ENCODE results near the gene DIP2C. TPM values are rescaled to one million over a fixed set of nuclear protein-coding genes. Genes with fewer than 3 reads are reported as not detected.
"Not testable (repeated sequence)": the region's sequence is repeated elsewhere in the genome, so short reads cannot be mapped to it uniquely, and the experiment has no call there.

Gene DIP2C
- total RNA-seq, 6 experiments from 2014 or later = 23.2 to 28.9 (median 26.3) TPM

- Mint-ChIP-seq H3K9me3 (no peaks in the 10 kb centered on the region), H3K4me1 (ENCODE audit: low read depth) (no peaks in the 10 kb centered on the region; the same call in 1 of the 2 replicates), H3K27me3 (ENCODE audit: insufficient read depth) (peaks cover 6% of the 10 kb centered on the region; the same call in 1 of the 2 replicates), H3K4me3 (0 out of 2 replicates have a peak overlapping the region, but pooled peaks have one; percentile 87), H3K36me3 (ENCODE audit: low read depth) (peaks cover 9% of the 10 kb centered on the region; the same call in 1 of the 2 replicates), H3K27ac (peak overlapping the region; percentile 95)
- no peak for DNase-seq
- no peak for TF ChIP-seq CTCF (IDR thresholded peaks at IDR 0.05)
These were observed 37.8 kb downstream of the DIP2C start for GRCh38 chr10:651692-652091.

GRCh38 chr10:650886-651615 lies 38.4 kb downstream of the DIP2C start:
- no peaks in the 10 kb centered on the region for H3K9me3 Mint-ChIP-seq
- TF ChIP-seq CTCF (IDR thresholded peaks at IDR 0.05) = no peak
- peak; percentile 68 for DNase-seq
- H3K27ac Mint-ChIP-seq = peak overlapping the region; percentile 95
- peak overlapping the region; percentile 87; the same call in 1 of the 2 replicates for H3K4me3 Mint-ChIP-seq
- H3K4me1 Mint-ChIP-seq (ENCODE audit: low read depth) = no peaks in the 10 kb centered on the region; the same call in 1 of the 2 replicates
- peaks cover 6% of the 10 kb centered on the region; the same call in 1 of the 2 replicates for H3K27me3 Mint-ChIP-seq (ENCODE audit: insufficient read depth)
- H3K36me3 Mint-ChIP-seq (ENCODE audit: low read depth) = peaks cover 9% of the 10 kb centered on the region; the same call in 1 of the 2 replicates

- DNase-seq = no peak
- no peak for TF ChIP-seq CTCF (IDR thresholded peaks at IDR 0.05)
- no peaks in the 10 kb centered on the region; the same call in 1 of the 2 replicates for H3K4me1 Mint-ChIP-seq (ENCODE audit: low read depth)
- H3K9me3 Mint-ChIP-seq = peaks cover under 1% of the 10 kb centered on the region; the same call in 1 of the 2 replicates
- H3K4me3 Mint-ChIP-seq = peak overlapping the region; percentile 87; the same call in 1 of the 2 replicates
- H3K27ac Mint-ChIP-seq = peak overlapping the region; percentile 95
- peaks cover 6% of the 10 kb centered on the region; the same call in 1 of the 2 replicates for H3K27me3 Mint-ChIP-seq (ENCODE audit: insufficient read depth)
- peaks cover 14% of the 10 kb centered on the region for H3K36me3 Mint-ChIP-seq (ENCODE audit: low read depth)
These were observed 39.0 kb downstream of the DIP2C start for GRCh38 chr10:650441-650851.

GRCh38 chr10:649798-650440 lies 39.5 kb downstream of the DIP2C start:
- no peak for TF ChIP-seq CTCF (IDR thresholded peaks at IDR 0.05)
- H3K27me3 Mint-ChIP-seq (ENCODE audit: insufficient read depth) = peaks cover 6% of the 10 kb centered on the region; the same call in 1 of the 2 replicates
- no peak for DNase-seq
- H3K27ac Mint-ChIP-seq = peak overlapping the region; percentile 95
- H3K9me3 Mint-ChIP-seq = peaks cover 5% of the 10 kb centered on the region; the same call in 1 of the 2 replicates
- H3K4me1 Mint-ChIP-seq (ENCODE audit: low read depth) = no peaks in the 10 kb centered on the region; the same call in 1 of the 2 replicates
- peaks cover 19% of the 10 kb centered on the region for H3K36me3 Mint-ChIP-seq (ENCODE audit: low read depth)
- H3K4me3 Mint-ChIP-seq = peak overlapping the region; percentile 87; the same call in 1 of the 2 replicates

- no peak for TF ChIP-seq CTCF (IDR thresholded peaks at IDR 0.05)
These were observed 40.0 kb downstream of the DIP2C start for GRCh38 chr10:649445-649797.

GRCh38 chr10:647019-647418 lies 42.4 kb downstream of the DIP2C start:
- not testable (repeated sequence) for H3K4me1 Mint-ChIP-seq (ENCODE audit: low read depth); H3K4me3 Mint-ChIP-seq; H3K27ac Mint-ChIP-seq; H3K27me3 Mint-ChIP-seq (ENCODE audit: insufficient read depth); DNase-seq
- Mint-ChIP-seq H3K9me3 (peaks cover 13% of the 10 kb centered on the region), H3K36me3 (ENCODE audit: low read depth) (peaks cover 22% of the 10 kb centered on the region)

More at GRCh38 chr10:649445-649797, 40.0 kb downstream of the DIP2C start:
- Mint-ChIP-seq H3K4me1 (ENCODE audit: low read depth) (no peaks in the 10 kb centered on the region; the same call in 1 of the 2 replicates), H3K9me3 (peaks cover 10% of the 10 kb centered on the region), H3K36me3 (ENCODE audit: low read depth) (peaks cover 24% of the 10 kb centered on the region), H3K27ac (peak overlapping the region; percentile 95), H3K27me3 (ENCODE audit: insufficient read depth) (peaks cover 6% of the 10 kb centered on the region; the same call in 1 of the 2 replicates), H3K4me3 (peak overlapping the region; percentile 87; the same call in 1 of the 2 replicates)
- no peak for DNase-seq

All from HFFc6 (cell line).